Stimulated activated CD4-positive, alpha-beta T cell treated with anti-CD3 and anti-CD28 coated beads, Interleukin-4, amount 100 ng/mL, for 1 hour (primary cell): ENCODE results near the gene AZI2.

ENCODE experiments used
- DNase-seq: peaks from one replicate; pipeline ENCODE4 v3.0.0-alpha.2; 2020

Gene AZI2

DNA sequence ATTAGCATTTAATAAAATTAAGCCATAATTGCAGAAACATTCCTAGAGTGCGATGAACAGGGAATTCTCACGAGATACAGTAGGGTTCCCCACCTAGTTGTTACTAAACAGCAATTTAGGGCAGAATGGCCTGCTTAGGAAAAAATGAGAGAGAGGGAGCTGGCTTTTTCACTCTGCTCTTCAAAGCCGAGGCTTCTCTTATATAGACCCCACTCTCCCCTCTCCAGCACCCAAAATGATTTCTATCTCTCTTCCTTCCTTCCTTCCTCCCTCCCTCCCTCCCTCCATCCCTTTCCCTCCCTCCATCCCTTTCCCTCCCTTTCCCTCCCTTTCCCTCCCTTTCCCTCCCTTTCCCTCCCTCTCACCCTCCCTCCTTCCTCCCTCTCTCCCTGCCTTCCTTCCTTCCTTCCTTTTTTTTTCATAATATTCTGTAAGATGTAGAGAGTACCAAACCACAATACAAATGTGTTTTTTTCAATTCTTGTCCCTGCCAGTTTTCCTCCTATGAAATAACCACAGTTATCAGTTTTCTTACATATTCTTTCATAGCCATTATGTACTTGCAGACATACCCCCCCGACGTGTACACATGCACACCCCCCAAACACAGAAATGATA lies 48.2 kb downstream of the AZI2 start:
- no peak for DNase-seq

DNA sequence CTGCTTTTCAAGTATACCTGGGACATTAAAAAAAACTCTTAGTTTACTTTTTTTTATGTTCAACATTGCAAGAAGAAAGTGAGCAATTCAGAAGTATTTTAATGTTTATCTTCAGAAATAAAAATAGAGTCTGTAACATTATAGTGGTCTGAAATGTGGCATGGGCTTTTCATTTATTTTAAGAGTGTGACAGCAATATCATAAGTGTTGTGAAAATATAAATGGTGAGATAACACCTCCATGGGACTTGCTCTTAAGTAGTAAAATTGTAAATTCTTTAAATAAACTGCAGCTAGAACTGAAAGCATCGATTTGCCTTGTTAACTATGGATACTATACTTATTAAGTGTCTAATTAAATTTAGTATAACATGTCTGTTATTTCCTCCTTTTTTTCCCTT lies 48.9 kb downstream of the AZI2 start:
- no peak for DNase-seq

DNA sequence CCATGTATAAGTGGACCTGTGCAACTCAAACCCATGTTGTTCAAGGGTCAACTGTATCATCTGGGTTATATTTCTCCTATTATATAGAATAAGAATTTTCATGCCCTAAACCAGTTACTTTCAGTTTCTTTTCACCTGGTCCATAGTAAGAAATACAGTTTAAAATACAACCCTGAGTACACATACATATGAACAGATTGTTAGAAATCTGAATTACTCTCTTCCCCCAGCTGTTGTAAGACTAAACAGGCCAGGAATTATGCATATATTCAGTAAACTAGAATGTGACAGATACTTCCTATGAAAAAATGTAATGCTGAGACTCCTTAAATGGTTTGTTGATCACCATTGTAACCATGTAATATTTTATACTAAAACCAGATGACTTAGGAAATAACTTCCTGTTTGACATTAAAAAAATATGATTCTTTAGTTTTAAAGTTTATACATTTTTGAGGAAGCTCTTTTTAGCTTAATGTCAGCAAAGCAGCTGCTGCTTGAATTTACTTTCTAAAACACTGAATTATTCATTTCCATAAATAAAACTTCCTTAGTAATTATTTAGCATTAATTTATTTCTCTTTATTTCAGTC lies 52.6 kb downstream of the AZI2 start:
- no peak for DNase-seq

- no peak for DNase-seq
These were observed 53.8 kb downstream of the AZI2 start for GRCh38 chr3:28294667-28295413.

- no peak for DNase-seq
These were observed 56.0 kb downstream of the AZI2 start for GRCh38 chr3:28292622-28293021.

DNA sequence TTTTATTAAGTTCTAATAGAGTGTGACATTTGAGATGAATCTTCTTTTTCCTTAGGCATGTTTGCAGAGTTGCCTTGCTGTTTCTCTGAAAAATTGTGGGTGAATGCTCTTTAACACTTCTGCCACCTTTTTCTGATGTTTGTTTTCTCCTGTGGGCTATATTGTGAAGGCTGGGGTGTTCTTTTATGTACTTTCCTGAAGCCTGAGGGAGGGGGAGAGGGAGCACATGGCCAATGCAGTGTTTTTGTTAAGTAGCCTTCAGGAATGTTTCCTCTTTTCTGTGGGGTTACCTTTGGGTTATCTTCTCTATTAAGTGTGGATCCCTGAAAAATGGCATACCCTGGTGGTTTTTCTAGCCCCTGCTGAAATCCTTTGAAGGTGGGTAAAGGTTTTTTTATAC lies 57.0 kb downstream of the AZI2 start:
- DNase-seq = no peak

DNA sequence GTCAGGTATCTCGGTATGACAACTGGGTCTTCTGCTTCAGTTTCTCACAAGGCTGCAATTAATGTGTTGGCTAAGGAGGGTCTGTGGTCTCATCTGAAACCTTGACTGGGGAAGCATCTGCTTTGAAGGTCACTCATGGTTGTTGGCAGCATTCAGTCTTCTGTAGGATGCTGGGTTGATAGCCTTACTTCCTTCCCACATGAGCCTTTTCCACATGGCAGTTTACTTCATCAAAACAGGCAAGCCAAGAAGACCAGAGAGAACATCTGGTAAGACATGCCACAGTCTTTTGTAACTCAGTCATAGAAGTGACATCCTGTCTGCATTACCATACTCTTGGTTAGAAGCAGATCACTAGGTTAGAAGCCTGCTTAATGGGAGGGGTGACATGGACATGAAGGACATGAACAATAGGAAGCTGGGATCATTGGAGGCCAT lies 57.7 kb downstream of the AZI2 start:
- DNase-seq = no peak

DNA sequence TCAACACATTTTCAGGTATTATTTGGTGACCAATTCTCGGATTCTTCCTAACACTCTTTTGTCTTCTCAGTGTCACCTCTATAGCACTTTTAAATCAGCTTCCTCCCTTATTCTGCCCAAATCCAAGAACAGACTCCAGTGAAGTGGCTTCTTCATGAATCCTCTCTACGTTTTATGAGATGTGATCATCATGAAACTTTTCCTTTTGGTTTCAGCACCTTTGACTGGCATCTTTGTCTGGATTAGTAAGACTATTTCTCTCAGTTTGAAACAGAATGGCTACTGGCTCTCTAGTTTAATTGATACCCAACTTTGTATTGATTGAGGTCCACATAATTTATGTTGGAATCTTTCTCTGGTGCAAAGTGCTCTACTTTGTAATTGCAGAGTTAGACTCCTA lies 61.6 kb downstream of the AZI2 start:
- DNase-seq = no peak

DNA sequence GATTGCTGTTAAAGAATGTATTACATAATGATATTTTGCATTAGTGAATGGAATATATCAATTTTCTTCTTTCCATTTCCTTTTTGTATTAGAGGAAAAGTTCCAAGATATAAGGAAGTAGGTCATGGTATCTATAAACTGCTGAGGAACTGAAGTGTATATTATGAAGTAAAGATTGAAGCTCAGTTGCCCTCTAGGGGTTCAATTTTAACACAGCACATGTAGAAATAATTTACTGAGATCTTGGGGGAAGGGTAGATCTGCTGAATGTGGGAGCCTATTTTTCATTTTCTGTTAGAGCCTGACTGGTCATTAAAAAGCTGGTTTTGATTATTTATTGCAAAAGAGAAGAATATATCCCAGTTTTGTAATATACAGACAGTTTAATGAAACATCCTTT lies 62.0 kb downstream of the AZI2 start:
- no peak for DNase-seq

DNA sequence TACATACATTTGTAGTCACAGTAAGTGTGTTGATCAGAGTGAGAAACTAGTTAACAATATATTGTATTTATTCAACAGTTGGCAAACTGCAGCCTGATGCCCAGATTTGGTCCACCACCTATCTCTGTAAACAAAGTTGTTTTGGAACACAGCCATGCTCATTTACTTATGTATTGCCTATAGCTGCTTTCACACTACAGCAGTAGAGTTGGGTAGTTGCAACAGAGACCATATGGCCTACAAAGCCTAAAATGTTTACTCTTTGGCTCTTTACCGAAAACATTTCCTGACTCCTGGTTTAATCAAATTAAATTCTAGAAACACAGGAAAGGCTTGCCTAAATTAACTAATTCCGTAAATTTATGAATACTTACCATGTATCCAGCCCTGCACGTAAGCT lies 67.8 kb downstream of the AZI2 start:
- no peak for DNase-seq

GRCh38 chr3:28279770-28280169 lies 68.9 kb downstream of the AZI2 start:
- DNase-seq = no peak

DNA sequence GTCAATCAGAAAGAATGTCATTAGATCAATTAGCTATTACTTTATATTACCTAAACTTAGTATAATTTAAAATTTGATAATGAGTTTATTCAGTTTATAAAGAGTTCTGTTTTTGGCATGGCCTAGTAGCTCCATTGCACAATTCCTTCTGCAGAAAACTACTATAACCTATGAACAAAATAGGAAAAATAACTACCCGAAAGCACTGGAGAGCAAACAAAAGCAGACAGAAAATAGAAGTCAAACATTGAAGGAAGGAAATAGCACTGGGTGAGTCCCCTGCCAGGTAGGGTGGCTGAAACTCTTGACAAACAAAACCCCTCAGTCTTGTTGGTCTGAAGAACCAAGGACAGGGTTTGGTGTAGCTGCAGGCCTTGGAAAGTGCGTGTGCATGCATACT lies 69.7 kb downstream of the AZI2 start:
- no peak for DNase-seq

GRCh38 chr3:28273837-28274236 lies 74.8 kb downstream of the AZI2 start:
- no peak for DNase-seq
